DMS79 treated with DMSO at 0.1 percent for 48 hours (cell line): ENCODE results near the gene CCDC97.

ENCODE experiments used
- DNase-seq: peaks from one replicate; lab custom pipeline; 2025; lab: John Stamatoyannopoulos, UW

The CCDC97 gene

DNA sequence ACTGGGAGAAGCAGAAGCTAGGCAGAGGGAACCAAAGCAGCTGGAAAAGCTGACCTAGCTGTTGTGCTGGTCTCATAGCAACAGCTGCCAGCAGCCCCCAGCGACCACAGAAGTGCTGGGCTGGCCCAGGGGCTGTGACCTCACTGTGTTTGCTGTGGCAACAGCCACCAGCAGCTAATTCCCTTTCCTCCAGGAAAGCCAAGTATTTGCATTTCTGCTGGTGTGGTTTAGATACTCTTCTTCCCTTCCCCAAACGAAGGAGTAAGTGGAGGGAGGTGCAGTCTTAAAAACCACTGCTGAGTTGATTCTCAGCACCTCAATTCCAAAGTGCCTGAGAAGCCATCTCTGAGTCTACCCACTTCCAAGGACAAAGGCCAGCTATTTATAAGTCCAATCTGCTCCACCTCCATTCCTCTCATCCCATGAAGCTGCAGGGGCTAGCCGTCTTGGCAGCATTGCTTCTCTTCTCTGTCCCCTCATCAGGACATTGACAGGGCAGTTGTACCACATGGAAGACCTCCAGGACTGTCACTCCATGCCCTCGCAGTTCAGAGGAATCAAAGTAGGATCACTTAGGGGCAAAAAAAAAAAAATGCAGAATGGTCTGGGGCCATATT, 11.5 kb upstream of the CCDC97 start:
- DNase-seq: peak; percentile 4

- no peak for DNase-seq
These were observed 10.8 kb upstream of the CCDC97 start for GRCh38 chr19:41299046-41299754.

DNA sequence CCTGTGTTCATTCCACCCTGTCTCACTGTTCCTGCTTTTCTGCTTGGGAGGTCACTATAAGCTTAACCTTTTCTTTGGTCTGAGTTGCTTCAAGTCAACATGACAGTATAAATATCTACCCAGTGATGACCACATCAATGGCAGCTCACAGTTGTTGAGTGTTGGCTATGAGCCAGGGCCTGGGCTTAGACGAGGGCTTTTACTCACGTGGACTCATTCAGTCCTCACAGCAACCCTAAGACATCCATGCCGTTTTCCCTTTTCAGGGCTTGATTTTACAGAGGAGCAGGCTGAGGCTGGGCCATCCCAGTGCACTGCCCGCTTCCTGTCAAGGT, 10.2 kb upstream of the CCDC97 start:
- peak; percentile 16 for DNase-seq

DNA sequence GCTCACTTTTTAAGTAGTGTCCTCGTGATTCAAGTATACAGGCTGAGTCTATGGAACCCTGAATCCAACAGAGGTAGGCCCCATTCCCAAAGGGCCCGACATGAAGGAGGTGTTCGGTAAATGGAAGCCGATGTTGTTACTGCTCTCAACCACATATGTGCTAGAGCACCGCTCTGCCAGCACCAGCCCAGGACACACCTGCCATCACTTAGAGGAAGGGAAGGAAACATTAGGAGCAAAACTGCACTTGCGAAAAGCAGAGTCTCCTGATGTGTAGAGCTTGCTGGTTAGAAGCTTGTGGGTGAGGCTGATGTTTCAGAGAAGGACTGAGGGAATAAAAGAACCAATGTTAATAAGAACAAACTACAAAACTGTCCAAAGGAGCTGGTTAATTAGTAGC, 9.4 kb upstream of the CCDC97 start:
- DNase-seq: no peak

GRCh38 chr19:41302624-41303351, 7.2 kb upstream of the CCDC97 start:
- DNase-seq: no peak

- DNase-seq: no peak
These were observed 6.0 kb upstream of the CCDC97 start for GRCh38 chr19:41303954-41304353.

DNA sequence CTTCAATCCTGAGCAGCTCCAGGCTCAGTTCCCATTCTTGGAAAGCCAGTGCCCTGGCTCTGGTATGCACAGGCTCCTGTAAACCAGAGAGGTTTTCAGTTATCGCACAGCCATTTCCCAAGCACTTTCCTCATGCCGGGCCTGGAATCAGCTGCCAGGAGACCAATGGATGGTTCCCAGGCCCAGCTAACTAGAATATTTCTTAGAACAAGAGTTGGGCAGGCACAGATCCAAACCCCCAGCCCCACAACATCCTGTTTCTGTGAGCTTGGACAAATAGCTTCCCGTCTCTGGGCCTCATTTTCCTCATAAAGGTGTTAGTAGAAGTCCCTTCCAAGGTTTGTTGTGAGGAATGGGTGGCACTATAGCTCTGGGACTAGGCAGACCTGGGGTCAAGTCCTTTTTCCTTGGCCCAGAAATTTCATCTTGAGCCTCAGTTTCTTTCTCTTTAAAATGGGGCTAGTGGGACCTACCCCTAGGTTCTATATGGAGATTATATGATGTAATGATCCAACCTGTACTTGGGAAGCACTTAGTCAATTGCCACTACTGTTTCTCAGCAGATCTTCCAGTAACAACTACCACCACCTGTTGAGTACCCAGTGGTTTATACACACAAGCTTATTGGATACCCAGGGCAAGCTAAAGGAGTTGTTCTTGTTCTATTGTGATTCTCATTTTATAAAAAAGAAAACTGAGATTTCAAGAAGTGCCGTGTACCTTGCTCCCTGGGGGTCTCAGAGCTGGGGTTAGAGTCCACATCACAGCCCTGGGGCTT, 5.1 kb upstream of the CCDC97 start:
- DNase-seq: no peak

DNA sequence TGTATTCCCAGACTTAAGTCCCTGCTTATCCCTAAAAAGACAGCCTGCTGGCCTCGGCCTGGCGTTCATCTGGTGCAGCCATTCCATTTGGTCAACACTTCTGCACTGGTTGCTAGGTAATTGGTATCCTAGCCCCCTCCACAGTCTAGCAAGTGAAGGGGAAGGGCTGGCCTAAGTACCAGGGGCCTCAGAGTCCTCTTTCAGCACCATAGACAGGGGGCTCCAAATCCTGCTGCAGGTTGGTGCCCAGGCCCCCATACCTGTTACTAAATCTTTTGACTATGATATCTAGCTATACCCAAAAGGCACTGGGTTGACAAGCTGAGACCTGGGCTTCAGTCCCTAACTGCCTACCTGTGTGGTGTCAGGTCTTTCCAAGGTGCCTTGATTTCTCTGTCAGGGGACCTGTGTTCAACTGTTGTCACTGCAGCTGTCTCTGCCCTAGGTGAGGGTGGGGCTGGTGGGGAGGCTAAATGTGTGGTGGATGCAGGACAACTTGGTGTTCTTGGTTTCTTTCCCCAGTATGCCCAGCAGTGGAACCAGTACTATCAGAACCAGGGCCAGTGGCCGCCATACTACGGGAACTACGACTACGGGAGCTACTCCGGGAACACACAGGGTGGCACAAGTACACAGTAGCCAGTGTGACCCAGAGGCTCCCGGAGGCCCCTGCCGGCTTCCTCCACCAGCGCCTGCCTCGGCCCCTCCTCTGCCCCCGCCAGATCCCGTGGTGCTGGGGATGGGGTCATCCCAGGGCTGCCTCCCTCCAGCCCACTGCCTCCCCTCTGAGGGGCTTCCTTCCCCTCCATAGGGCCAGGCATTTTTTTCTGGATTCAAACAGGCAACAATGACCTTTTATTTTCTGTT, 3.8 kb upstream of the CCDC97 start:
- no peak for DNase-seq

DNA sequence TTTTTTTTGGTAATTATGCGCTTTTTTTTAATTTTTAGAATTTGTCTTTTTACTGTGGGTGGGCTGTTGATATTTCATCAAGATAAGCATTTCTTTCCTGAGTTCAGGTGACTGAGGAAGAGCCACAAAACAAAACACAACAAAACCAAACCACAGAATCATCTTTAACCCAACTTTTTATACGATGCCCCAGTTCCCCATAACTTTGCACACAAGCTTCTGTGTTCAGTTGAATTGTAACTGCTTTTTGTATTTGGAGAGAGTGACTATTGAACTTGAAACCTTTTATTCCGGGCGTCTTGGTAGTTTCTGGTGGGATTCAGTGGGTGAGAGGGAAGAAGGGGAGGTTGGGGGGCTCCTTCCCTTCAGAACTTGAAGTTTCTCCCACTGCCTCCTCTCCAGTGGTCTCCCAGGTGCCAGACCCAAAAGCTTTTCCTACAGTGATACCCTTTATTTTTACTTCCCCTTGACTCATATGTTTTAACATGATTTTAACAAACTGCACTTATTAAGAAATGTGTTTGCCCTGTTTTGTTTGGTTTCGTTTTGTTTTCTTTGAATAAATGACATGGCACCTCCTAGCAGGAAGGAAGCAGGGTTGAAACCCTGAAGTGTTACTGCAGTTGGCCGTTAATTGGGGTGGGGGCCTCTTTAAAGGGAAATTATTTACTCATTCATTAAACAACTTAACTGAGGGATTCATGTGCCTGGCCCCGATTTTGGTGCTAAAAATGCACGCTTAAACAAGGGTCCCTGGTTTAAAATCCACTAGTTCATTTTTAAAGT, 2.7 kb upstream of the CCDC97 start:
- no peak for DNase-seq

DNA sequence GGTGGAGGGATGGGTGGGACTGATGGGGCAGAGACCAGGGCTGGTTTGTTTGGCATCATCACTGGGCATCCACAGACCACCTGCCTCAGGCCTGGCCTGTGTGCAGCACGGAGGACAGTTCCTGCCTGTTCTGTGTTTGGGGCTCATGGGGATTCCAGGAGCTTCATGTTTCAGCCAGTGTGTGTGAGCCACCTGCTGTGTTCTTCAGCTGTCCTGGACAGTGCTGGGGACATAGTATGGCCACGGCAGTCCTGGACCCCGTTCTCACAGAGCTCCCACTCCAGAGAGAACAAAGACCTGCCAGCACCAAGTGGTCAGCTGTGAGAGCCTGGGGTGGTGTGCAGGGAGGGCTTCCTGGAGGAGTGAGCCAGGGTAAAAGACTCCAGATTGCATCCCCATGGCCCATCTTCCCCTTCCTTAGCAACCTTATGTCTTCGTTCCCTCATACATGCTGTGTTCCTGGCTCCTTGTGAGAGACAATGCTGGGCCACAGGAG, 2.0 kb upstream of the CCDC97 start:
- DNase-seq: no peak

DNA sequence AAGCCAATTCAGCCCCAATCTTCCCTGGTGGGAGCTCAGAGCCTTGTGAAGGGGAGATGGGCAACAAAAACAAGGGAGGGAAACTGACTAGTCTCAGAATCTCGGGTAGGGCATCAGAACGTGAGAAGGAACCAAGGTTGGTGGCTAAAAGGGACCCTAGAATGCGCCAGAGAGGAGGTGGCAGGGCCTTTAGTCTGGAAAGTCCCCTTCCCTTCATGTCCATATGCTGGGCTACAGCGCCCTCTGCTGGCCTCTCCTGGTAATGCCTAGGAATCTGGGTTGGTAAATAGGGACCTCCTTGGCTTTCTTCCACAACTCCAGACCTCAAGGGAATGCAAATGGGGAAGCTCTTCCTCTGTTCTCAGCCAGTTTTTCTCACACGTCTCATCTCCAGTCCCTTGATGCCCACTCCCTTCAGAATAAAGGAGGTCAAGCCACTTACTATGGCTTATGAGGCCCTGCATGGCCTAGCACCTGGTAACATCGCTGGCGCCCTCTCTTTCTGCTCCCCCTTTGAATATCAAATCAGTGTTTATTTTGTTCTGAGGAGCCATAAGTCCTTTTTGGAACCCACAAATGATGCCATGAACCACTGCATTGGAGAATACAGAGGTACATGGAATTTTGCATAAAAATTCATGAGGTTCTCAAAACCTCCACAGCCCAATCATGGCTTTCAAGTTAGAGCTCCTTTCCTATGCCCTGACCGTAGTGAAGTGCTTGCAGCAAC, 1.4 kb upstream of the CCDC97 start:
- DNase-seq: peak; percentile 52

- DNase-seq: peak; percentile 63
These were observed 566 bp upstream of the CCDC97 start for GRCh38 chr19:41309180-41310032.

DNA sequence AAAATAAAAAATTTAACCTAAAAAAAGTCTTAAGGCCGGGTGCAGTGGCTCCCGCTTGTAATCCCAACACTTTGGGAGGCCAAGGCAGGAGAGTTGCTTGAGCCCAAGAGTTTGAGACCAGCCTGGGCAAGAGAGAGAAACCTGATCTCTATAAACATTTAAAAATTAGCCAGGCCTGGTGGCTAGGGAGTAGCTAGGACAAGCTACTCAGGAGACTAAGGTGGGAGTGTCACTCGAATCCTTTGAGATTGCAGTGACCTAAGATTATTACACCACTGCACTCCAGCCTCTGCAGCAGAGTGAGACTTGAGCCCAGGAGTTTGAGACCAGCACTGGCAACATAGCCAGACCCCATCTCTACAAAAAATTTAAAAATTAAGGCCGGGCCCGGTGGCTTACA, 1.1 kb downstream of the CCDC97 start:
- DNase-seq: no peak

GRCh38 chr19:41311613-41312012, 1.6 kb downstream of the CCDC97 start:
- no peak for DNase-seq

- no peak for DNase-seq
These were observed 6.4 kb downstream of the CCDC97 start for GRCh38 chr19:41316306-41316920.

- no peak for DNase-seq
These were observed 8.9 kb downstream of the CCDC97 start for GRCh38 chr19:41318696-41319499.

DNA sequence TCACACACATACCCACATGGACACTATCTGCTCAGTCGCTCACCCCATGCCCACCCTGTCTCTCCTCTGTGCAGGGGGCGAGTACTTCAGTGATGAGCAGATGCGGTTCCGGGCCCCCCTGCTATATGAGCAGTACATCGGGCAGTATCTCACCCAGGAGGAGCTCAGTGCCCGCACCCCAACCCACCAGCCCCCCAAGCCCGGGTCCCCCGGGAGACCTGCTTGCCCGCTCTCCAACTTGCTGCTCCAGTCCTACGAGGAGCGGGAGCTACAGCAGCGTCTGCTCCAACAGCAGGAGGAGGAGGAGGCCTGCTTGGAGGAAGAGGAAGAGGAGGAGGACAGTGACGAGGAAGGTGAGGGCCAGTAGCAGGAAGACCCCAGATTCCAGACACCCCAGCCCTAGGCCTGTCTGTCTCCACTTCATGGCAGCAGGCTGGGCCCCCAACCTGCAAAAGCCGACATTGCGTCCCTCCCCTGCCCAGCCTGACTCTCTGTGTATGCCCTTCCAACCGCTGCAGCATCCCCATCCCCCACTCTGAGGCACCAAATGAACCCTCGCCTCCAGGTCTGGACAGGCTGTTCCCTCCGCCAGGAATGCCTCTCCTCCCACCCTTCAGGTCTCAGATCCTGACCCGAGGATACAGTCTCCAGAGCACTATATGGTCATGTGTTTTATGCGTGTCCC, 9.7 kb downstream of the CCDC97 start:
- no peak for DNase-seq
